ENCODE results near the gene RPS6KA5. TPM values are rescaled to one million over a fixed set of nuclear protein-coding genes. Genes with fewer than 3 reads are reported as not detected.
"Not testable (repeated sequence)": the region's sequence is repeated elsewhere in the genome, so short reads cannot be mapped to it uniquely, and the experiment has no call there.

RPS6KA5 gene
- polyA plus RNA-seq, 12 donors, result 6.0 to 14.3 (median 8.7) TPM; not detected in 1

- DNase-seq, result not testable (repeated sequence)
Observed at GRCh38 chr14:90838531-90838930, 221.9 kb downstream of the RPS6KA5 start.

GRCh38 chr14:90837355-90837754, 223.1 kb downstream of the RPS6KA5 start:
- DNase-seq, result no peak

GRCh38 chr14:90836692-90837063, 223.8 kb downstream of the RPS6KA5 start:
- no peak for DNase-seq

GRCh38 chr14:90831821-90832220, 228.6 kb downstream of the RPS6KA5 start:
- DNase-seq, result no peak

GRCh38 chr14:90830931-90831701, 229.3 kb downstream of the RPS6KA5 start:
- no peak for DNase-seq

GRCh38 chr14:90829677-90830076, 230.8 kb downstream of the RPS6KA5 start:
- DNase-seq, result no peak

GRCh38 chr14:90828642-90829487, 231.6 kb downstream of the RPS6KA5 start:
- no peak for DNase-seq

GRCh38 chr14:90827919-90828610, 232.4 kb downstream of the RPS6KA5 start:
- peak; percentile 93 for DNase-seq

GRCh38 chr14:90823542-90823941, 236.9 kb downstream of the RPS6KA5 start:
- not testable (repeated sequence) for DNase-seq

- DNase-seq, result no peak
Observed at GRCh38 chr14:90820958-90821357, 239.5 kb downstream of the RPS6KA5 start.

- DNase-seq, result no peak
Observed at GRCh38 chr14:90819734-90820393, 240.6 kb downstream of the RPS6KA5 start.

GRCh38 chr14:90818715-90819114, 241.7 kb downstream of the RPS6KA5 start:
- no peak for DNase-seq

- no peak for DNase-seq
Observed at GRCh38 chr14:90816681-90817436, 243.6 kb downstream of the RPS6KA5 start.

GRCh38 chr14:90815822-90816662, 244.4 kb downstream of the RPS6KA5 start, which contains the start of gene TTC7B:
TTC7B (minus strand) TSS chr14:90816430; CDS start chr14:90816295, 135 bp downstream.
- DNase-seq, result peak; percentile 38

GRCh38 chr14:90815572-90815821, 244.9 kb downstream of the RPS6KA5 start:
- no peak for DNase-seq

GRCh38 chr14:90814806-90815571, 245.5 kb downstream of the RPS6KA5 start:
- no peak for DNase-seq

- no peak for DNase-seq
Observed at GRCh38 chr14:90813442-90813841, 247.0 kb downstream of the RPS6KA5 start.

- DNase-seq, result no peak
Observed at GRCh38 chr14:90812109-90812508, 248.3 kb downstream of the RPS6KA5 start.

GRCh38 chr14:90811641-90812040, 248.8 kb downstream of the RPS6KA5 start:
- DNase-seq, result no peak
